ENCODE data around the gene VIM. TPM values are rescaled to one million over a fixed set of nuclear protein-coding genes. Genes with fewer than 3 reads are reported as not detected.

Gene VIM
- total RNA-seq, 1 experiment from 2014 or later, result 7,646 TPM

- DNase-seq (ENCODE audit: low read depth in 1 of 2, low spot score in 2 of 2), result peak; percentile 92 to 96
Measured at GRCh38 chr10:17200912-17201793, 26.9 kb upstream of the VIM start, which contains the start of gene TRDMT1. TSS of gene TRDMT1 (minus strand) at chr10:17201672. CDS start at chr10:17201634, 38 bp downstream.

GRCh38 chr10:17201794-17202116 lies 26.3 kb upstream of the VIM start:
- Histone ChIP-seq H3K4me3 (peak overlapping the region; percentile 57), H3K9me3 (replicated peaks) (no peaks in the 10 kb centered on the region), H3K27me3 (replicated peaks) (no peaks in the 10 kb centered on the region), H3K36me3 (no peaks in the 10 kb centered on the region), H3K27ac (peak overlapping the region; percentile 92), H3K4me1 (replicated peaks) (peaks cover 29% of the 10 kb centered on the region)
- DNase-seq (ENCODE audit: low read depth in 1 of 2, low spot score in 2 of 2), result no peak

More at GRCh38 chr10:17200912-17201793, 26.9 kb upstream of the VIM start, which contains the start of gene TRDMT1:
- H3K27ac ChIP-seq, result peak within 1 kb of the TSS; percentile 92
- H3K27me3 ChIP-seq (replicated peaks), result no peaks in the 10 kb centered on the region
- H3K4me3 ChIP-seq, result peak within 1 kb of the TSS; percentile 57
- H3K36me3 ChIP-seq, result no peaks in the 10 kb centered on the region
- H3K9me3 ChIP-seq (replicated peaks), result no peaks in the 10 kb centered on the region
- H3K4me1 ChIP-seq (replicated peaks), result peaks cover 23% of the 10 kb centered on the region

GRCh38 chr10:17202506-17202905 lies 25.5 kb upstream of the VIM start:
- H3K9me3 ChIP-seq (replicated peaks), result no peaks in the 10 kb centered on the region

GRCh38 chr10:17202999-17203398 lies 25.0 kb upstream of the VIM start:
- DNase-seq (ENCODE audit: low read depth in 1 of 2, low spot score in 2 of 2), result no peak
- no peaks in the 10 kb centered on the region for H3K36me3 ChIP-seq
- no peak overlapping the region for H3K27ac ChIP-seq
- H3K27me3 ChIP-seq (replicated peaks), result no peaks in the 10 kb centered on the region
- H3K4me1 ChIP-seq (replicated peaks), result peaks cover 31% of the 10 kb centered on the region
- H3K4me3 ChIP-seq, result no peak overlapping the region
- H3K9me3 ChIP-seq (replicated peaks), result no peaks in the 10 kb centered on the region

More at GRCh38 chr10:17202506-17202905, 25.5 kb upstream of the VIM start:
- Histone ChIP-seq H3K36me3 (no peaks in the 10 kb centered on the region), H3K27ac (no peak overlapping the region), H3K27me3 (replicated peaks) (no peaks in the 10 kb centered on the region), H3K4me3 (no peak overlapping the region), H3K4me1 (replicated peaks) (peaks cover 31% of the 10 kb centered on the region)
- no peak for DNase-seq (ENCODE audit: low read depth in 1 of 2, low spot score in 2 of 2)

- H3K36me3 ChIP-seq, result no peaks in the 10 kb centered on the region
- no peak for DNase-seq (ENCODE audit: low read depth in 1 of 2, low spot score in 2 of 2)
- peaks cover 34% of the 10 kb centered on the region for H3K4me1 ChIP-seq (replicated peaks)
- no peak overlapping the region for H3K27ac ChIP-seq
- no peak overlapping the region for H3K4me3 ChIP-seq
- no peaks in the 10 kb centered on the region for H3K9me3 ChIP-seq (replicated peaks)
- H3K27me3 ChIP-seq (replicated peaks), result no peaks in the 10 kb centered on the region
Measured at GRCh38 chr10:17203416-17203815, 24.6 kb upstream of the VIM start.

GRCh38 chr10:17206210-17206709 lies 21.8 kb upstream of the VIM start:
- peak in 1 of 2 experiments; percentile 55 for DNase-seq (ENCODE audit: low read depth in 1 of 2, low spot score in 2 of 2)
- H3K4me3 ChIP-seq, result no peak overlapping the region
- no peaks in the 10 kb centered on the region for H3K27me3 ChIP-seq (replicated peaks)
- H3K27ac ChIP-seq, result peak overlapping the region; percentile 20
- no peaks in the 10 kb centered on the region for H3K9me3 ChIP-seq (replicated peaks)
- H3K36me3 ChIP-seq, result no peaks in the 10 kb centered on the region
- peaks cover 46% of the 10 kb centered on the region for H3K4me1 ChIP-seq (replicated peaks)

- H3K27ac ChIP-seq, result no peak overlapping the region
- no peaks in the 10 kb centered on the region for H3K27me3 ChIP-seq (replicated peaks)
- peaks cover 48% of the 10 kb centered on the region for H3K4me1 ChIP-seq (replicated peaks)
- no peak overlapping the region for H3K4me3 ChIP-seq
- no peaks in the 10 kb centered on the region for H3K9me3 ChIP-seq (replicated peaks)
- no peak for DNase-seq (ENCODE audit: low read depth in 1 of 2, low spot score in 2 of 2)
- no peaks in the 10 kb centered on the region for H3K36me3 ChIP-seq
Measured at GRCh38 chr10:17208476-17208875, 19.6 kb upstream of the VIM start.

GRCh38 chr10:17209302-17209701 lies 18.7 kb upstream of the VIM start:
- no peak for DNase-seq (ENCODE audit: low read depth in 1 of 2, low spot score in 2 of 2)
- Histone ChIP-seq H3K9me3 (replicated peaks) (no peaks in the 10 kb centered on the region), H3K36me3 (no peaks in the 10 kb centered on the region), H3K27ac (peak overlapping the region; percentile 81), H3K4me1 (replicated peaks) (peaks cover 56% of the 10 kb centered on the region), H3K27me3 (replicated peaks) (no peaks in the 10 kb centered on the region), H3K4me3 (no peak overlapping the region)

- peaks cover 62% of the 10 kb centered on the region for H3K4me1 ChIP-seq (replicated peaks)
- H3K36me3 ChIP-seq, result no peaks in the 10 kb centered on the region
- H3K27ac ChIP-seq, result peak overlapping the region; percentile 81
- H3K9me3 ChIP-seq (replicated peaks), result no peaks in the 10 kb centered on the region
- no peak for DNase-seq (ENCODE audit: low read depth in 1 of 2, low spot score in 2 of 2)
- H3K27me3 ChIP-seq (replicated peaks), result no peaks in the 10 kb centered on the region
- H3K4me3 ChIP-seq, result no peak overlapping the region
Measured at GRCh38 chr10:17209881-17210280, 18.2 kb upstream of the VIM start.

- Histone ChIP-seq H3K9me3 (replicated peaks) (no peaks in the 10 kb centered on the region), H3K27me3 (replicated peaks) (no peaks in the 10 kb centered on the region), H3K36me3 (no peaks in the 10 kb centered on the region), H3K4me3 (no peak overlapping the region), H3K4me1 (replicated peaks) (peaks cover 64% of the 10 kb centered on the region), H3K27ac (peak overlapping the region; percentile 81)
- DNase-seq (ENCODE audit: low read depth in 1 of 2, low spot score in 2 of 2), result peak in 1 of 2 experiments; percentile 66
Measured at GRCh38 chr10:17210361-17210760, 17.7 kb upstream of the VIM start.

- Histone ChIP-seq H3K4me3 (no peak overlapping the region), H3K36me3 (no peaks in the 10 kb centered on the region), H3K27me3 (replicated peaks) (no peaks in the 10 kb centered on the region), H3K9me3 (replicated peaks) (no peaks in the 10 kb centered on the region), H3K4me1 (replicated peaks) (peaks cover 75% of the 10 kb centered on the region), H3K27ac (peak overlapping the region; percentile 99; the same call in 1 of the 2 replicates)
- DNase-seq (ENCODE audit: low read depth in 1 of 2, low spot score in 2 of 2), result no peak
Measured at GRCh38 chr10:17212802-17213221, 15.2 kb upstream of the VIM start.

GRCh38 chr10:17213646-17214349 lies 14.2 kb upstream of the VIM start:
- Histone ChIP-seq H3K4me1 (replicated peaks) (peaks cover 76% of the 10 kb centered on the region), H3K27me3 (replicated peaks) (no peaks in the 10 kb centered on the region), H3K9me3 (replicated peaks) (no peaks in the 10 kb centered on the region), H3K27ac (peak overlapping the region; percentile 99), H3K4me3 (no peak overlapping the region), H3K36me3 (no peaks in the 10 kb centered on the region)
- DNase-seq (ENCODE audit: low read depth in 1 of 2, low spot score in 2 of 2), result peak; percentile 67 to 85

- H3K27me3 ChIP-seq (replicated peaks), result no peaks in the 10 kb centered on the region
- DNase-seq (ENCODE audit: low read depth in 1 of 2, low spot score in 2 of 2), result no peak
- peaks cover 70% of the 10 kb centered on the region for H3K4me1 ChIP-seq (replicated peaks)
- no peaks in the 10 kb centered on the region for H3K9me3 ChIP-seq (replicated peaks)
- peak overlapping the region; percentile 18 for H3K4me3 ChIP-seq
- H3K36me3 ChIP-seq, result no peaks in the 10 kb centered on the region
- peak overlapping the region; percentile 99 for H3K27ac ChIP-seq
Measured at GRCh38 chr10:17214526-17214925, 13.5 kb upstream of the VIM start.

Data from SJSA1 (cell line).